ENCODE results near the gene GEMIN2. TPM values are rescaled to one million over a fixed set of nuclear protein-coding genes. Genes with fewer than 3 reads are reported as not detected.

Gene GEMIN2, protein sequence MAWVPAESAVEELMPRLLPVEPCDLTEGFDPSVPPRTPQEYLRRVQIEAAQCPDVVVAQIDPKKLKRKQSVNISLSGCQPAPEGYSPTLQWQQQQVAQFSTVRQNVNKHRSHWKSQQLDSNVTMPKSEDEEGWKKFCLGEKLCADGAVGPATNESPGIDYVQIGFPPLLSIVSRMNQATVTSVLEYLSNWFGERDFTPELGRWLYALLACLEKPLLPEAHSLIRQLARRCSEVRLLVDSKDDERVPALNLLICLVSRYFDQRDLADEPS
- 10.2 and 10.4 TPM in 2 replicates for total RNA-seq

DNA sequence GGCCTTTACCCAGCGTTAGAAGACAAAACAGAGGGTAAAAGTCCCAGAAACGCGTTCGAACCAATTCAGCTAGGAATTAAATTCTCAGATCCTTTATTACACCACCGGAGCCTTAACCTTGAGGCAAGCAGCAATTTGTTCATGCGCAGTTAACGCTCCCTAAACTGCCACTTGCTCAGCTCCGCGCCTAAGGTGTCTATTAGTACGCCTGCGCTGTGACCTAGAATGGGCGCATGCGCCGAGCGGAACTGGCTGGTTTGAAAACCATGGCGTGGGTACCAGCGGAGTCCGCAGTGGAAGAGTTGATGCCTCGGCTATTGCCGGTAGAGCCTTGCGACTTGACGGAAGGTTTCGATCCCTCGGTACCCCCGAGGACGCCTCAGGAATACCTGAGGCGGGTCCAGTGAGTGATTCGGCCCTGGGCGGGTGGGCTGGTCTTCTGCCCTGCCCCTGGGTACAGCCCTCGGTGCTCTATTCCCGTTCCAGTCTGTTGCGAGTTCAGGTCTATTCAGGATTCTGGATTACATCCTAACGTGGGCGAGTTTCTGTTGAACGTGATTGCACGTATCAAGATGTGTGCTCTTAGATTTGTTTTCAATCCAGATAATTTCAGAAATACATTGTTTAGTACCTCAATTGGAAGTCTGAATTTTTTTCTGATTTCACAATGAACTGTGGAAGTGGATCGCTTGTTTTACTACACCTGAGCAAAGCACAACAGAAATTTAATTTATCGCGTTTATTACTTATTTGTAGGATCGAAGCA is at the start of gene GEMIN2:
GEMIN2 (plus strand) TSS at position 251 of the 766 bp plus-strand sequence; CDS start at position 267, 16 bp downstream.

DNA sequence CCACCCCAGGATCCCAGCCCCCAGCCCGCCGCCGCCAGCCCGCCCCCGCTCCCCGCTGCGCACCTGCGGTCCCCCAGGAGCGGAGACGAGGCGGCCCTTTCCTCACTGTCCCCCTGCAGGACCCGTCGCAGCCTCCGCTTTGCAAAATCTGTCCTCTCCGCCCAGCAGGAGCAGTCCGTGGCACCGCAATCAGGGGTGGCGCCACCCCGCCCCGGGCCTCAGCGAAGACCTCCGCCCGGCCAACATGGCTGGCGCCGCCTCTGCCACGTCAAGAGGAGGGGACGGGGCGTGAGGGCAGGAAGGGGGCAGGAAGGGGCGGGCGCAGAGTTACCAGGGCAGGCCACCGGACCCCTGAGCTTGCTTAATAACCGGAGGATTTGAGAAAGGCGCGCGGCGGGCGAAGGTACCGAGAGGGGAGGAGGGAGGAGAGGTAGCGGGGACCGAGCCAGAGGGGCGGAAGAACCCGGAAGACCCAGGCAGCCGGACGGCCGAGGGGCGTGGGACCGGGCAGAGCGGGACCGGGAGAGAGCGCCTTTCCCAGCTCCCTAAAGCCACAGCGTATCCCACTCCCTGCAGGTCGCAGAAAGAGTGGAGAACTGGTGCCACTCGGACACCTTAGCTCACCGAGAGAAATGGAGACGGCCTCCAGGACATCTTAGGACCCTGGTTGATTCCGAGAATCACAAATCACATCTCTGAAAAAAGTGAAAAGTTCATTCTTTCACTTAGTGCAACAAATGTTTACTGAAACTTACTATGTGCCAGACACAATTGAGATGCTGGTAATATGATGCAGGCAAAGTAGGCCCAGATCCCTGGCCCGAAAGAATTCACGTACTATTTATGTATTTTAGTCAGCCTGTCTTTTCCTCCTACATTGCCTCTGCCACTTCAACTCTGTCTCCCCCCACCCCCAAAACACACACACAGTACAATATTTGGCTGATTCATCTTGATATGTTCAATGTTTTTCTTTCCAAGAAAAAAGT is 10.9 kb upstream of the GEMIN2 start, which contains the start of gene SEC23A:
SEC23A (minus strand) TSS at position 267 of the 989 bp plus-strand sequence. CDS start 7,117 bp downstream, outside the sequence.

DNA sequence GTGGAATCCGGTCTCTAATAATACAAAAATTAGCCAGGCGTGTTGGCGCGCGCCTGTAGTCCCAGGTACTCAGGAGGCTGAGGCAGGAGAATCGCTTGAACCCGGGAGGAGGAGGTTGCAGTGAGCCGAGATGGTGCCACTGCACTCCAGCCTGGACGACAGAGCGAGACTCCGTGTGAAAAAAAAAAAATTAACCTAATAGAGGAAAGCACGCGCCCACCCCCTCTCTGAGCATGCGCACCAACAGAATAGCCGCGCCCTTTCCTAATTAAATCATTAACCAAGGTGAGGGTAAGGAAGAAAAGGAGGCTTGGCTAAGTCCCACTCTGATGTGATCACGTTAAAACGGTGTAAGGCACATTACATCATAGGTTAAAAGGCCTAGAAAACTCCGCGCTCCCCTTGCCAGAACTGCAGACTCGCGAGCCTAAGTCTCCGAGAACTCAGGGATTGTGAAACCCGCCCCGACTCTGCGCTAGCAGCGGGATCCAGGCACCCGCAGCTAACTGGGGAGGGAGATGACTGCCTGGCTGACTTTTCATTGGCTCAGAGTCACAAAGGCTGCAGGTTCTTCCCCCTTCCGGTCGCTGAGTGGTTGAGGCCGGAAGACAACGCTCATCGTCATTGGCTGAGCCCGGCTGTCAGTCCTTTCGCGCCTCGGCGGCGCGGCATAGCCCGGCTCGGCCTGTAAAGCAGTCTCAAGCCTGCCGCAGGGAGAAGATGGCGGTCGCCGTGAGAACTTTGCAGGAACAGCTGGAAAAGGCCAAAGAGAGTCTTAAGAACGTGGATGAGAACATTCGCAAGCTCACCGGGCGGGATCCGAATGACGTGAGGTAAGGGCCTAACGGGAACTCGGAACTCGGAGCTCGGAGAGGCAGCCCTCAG is 60.7 kb downstream of the GEMIN2 start, which contains the start of gene PNN:
PNN (plus strand) TSS at position 695 of the 885 bp plus-strand sequence; CDS start at position 721, 26 bp downstream.

Small RNA genes within 50 kb of the gene (small RNA-seq; reads per million reads assigned to genes)
- gene AL109628.1 = not detected

Other genes starting within 250 kb of the GEMIN2 start
- 331 and 445 TPM in 2 replicates for gene SEC23A, start 11.1 kb upstream of the GEMIN2 start, total RNA-seq
- 28.1 and 30.5 TPM in 2 replicates for gene TRAPPC6B, start 56.0 kb downstream of the GEMIN2 start, total RNA-seq
- 17.2 and 18.8 TPM in 2 replicates for gene PNN, start 60.9 kb downstream of the GEMIN2 start, total RNA-seq
- 14.6 and 18.0 TPM in 2 replicates for gene MIA2, start 119.6 kb downstream of the GEMIN2 start, total RNA-seq